Measurements from ENCODE around the gene APBA2.

The APBA2 gene

DNA sequence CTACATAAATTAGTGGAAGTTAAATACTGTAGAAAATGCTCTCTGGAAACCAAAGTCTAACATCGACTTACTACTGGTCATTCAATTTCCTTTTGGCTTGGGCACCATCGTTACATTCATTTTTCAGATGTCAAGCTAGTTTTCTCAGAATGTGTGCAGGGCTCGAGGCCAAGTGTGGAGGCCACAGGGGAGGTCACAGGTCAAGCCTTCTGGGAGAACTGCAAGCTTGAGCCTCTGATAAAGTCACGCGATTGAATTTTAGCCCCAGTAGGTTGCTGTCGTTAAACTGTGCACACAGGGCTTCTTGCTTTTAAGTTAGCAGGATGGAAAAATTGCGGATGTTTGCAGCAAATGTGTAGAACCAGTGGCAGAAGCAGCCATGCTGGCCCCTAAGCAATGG is 182.2 kb downstream of the APBA2 start:
- TF ChIP-seq, protein P1, sequence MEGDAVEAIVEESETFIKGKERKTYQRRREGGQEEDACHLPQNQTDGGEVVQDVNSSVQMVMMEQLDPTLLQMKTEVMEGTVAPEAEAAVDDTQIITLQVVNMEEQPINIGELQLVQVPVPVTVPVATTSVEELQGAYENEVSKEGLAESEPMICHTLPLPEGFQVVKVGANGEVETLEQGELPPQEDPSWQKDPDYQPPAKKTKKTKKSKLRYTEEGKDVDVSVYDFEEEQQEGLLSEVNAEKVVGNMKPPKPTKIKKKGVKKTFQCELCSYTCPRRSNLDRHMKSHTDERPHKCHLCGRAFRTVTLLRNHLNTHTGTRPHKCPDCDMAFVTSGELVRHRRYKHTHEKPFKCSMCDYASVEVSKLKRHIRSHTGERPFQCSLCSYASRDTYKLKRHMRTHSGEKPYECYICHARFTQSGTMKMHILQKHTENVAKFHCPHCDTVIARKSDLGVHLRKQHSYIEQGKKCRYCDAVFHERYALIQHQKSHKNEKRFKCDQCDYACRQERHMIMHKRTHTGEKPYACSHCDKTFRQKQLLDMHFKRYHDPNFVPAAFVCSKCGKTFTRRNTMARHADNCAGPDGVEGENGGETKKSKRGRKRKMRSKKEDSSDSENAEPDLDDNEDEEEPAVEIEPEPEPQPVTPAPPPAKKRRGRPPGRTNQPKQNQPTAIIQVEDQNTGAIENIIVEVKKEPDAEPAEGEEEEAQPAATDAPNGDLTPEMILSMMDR (IDR thresholded peaks at IDR 0.05; ENCODE audit: low read depth, low read length, missing control alignments) = no peak
- no peak overlapping the region for H3K4me3 ChIP-seq (ENCODE audit: low read depth, low read length)
- in situ Hi-C loops (cut with HindIII; ENCODE audit: low sequenced_read_pairs) = no loop called here
- no peak for DNase-seq (ENCODE audit: low read depth)

DNA sequence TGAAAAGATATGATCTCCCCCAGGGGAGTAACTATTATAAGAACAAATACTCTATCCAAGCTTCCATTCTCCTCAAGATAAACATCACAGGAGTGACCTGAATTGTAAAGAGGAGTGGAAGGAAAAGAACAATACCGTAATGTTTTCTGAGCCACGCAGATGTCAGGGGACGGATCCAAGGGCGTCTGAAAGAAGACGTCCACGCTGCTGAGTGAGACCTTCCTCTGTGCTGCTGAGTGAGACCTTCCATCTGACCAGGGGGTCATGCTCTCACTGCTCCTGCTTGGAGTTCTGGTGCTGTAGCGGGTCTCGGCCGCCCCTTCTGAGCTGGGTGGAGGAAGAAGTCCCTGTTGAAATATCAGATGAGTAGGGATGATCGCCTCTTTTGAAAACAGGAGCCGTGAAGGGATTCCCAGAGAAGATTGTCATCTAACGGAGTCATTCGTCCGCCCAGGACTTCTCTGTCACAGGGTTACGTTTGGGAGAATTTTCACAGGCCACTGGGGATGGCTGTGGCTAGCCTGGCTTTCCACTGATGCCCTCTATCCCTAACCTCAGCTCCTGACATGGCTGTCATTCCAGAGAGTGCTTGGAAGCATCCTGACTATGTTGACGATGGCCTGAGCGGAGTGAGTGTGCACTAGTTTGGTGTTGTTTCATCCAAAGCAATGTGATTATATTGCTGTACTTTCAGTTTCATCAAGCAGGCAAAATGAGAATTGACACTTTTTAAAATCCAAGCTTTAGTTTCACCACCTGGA is 184.9 kb downstream of the APBA2 start:
- DNase-seq (ENCODE audit: low read depth) = no peak
- in situ Hi-C loops (cut with HindIII; ENCODE audit: low sequenced_read_pairs) = no loop called here
- no peak overlapping the region for H3K4me3 ChIP-seq (ENCODE audit: low read depth, low read length)
- TF ChIP-seq, protein P1 (IDR thresholded peaks at IDR 0.05; ENCODE audit: low read depth, low read length, missing control alignments) = no peak

DNA sequence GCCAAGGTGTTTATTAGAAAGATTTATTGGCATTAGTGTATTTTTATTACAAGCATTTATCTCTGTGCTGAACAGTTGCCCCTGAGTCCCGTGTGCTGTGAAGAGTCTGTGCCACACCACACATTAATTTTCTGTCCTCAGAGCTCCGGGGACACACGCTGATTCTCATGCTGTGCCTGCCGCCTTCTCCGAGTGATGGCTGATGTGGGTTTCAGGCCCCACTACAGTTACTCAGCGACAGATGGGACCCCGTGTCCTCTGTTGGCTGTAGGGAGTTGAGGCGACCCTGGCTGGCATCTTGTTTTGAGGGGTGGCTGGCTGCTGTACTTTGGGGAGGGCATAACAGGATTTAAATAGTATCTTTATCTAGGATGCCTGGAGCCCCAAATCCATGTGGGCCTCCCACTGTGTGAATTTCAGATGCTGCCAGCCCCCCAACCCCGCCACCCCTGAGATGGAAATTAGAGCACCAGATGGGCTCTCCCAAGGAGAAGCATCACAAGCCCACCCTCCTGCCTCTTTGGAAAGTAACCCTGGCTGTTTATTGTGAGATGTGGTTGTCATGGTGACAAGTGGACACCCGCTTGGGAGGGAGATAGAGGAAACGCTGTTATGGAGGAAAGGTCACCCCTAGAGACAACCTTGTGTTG is 185.6 kb downstream of the APBA2 start:
- DNase-seq (ENCODE audit: low read depth) = no peak
- no peak overlapping the region for H3K4me3 ChIP-seq (ENCODE audit: low read depth, low read length)
- in situ Hi-C loops (cut with HindIII; ENCODE audit: low sequenced_read_pairs) = no loop called here
- TF ChIP-seq, protein P1 (IDR thresholded peaks at IDR 0.05; ENCODE audit: low read depth, low read length, missing control alignments) = no peak

DNA sequence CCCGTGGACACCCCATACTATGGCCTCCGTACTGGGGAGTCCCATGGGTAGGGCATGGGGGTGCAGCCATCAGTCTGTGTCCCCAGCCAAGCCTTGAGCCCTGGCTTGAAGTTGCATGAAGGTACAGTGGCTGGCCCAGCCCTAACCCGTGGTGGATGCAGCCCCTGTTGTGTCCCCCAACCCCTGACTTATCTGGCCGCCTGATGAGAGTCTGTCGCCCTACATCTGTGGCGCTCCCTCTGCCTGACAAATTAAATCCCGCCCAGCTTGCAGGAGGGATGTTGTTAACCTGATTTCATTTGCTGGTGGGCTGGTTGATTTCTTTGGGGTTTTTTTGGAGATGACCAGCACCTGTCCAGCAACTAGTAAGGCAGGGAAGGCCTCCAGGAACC is 186.1 kb downstream of the APBA2 start:
- in situ Hi-C loops (cut with HindIII; ENCODE audit: low sequenced_read_pairs) = no loop called here
- TF ChIP-seq, protein P1 (IDR thresholded peaks at IDR 0.05; ENCODE audit: low read depth, low read length, missing control alignments) = no peak
- H3K4me3 ChIP-seq (ENCODE audit: low read depth, low read length) = no peak overlapping the region
- no peak for DNase-seq (ENCODE audit: low read depth)

DNA sequence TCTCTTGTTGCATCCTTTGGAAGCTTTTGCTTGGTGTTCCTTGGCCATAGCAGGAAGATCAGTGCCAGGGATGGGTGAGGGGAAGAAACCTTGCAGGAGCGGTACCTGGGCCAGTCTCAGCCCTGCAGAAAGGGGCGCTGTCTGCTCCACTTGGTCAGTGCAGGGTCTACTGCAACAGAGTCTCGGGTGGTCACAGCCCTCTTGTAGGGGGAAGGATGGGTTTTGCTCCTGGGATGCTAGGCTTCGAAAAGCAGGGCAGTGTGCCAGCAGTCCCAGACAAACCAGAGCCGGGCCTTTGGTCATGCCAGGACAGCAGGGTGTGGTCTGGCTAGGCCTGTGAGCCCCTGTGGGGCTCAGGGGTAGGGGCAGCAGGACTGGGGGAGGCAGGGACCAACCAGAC is 186.7 kb downstream of the APBA2 start:
- DNase-seq (ENCODE audit: low read depth) = no peak
- no peak overlapping the region for H3K4me3 ChIP-seq (ENCODE audit: low read depth, low read length)
- in situ Hi-C loops (cut with HindIII; ENCODE audit: low sequenced_read_pairs) = no loop called here
- TF ChIP-seq, protein P1 (IDR thresholded peaks at IDR 0.05; ENCODE audit: low read depth, low read length, missing control alignments) = no peak

DNA sequence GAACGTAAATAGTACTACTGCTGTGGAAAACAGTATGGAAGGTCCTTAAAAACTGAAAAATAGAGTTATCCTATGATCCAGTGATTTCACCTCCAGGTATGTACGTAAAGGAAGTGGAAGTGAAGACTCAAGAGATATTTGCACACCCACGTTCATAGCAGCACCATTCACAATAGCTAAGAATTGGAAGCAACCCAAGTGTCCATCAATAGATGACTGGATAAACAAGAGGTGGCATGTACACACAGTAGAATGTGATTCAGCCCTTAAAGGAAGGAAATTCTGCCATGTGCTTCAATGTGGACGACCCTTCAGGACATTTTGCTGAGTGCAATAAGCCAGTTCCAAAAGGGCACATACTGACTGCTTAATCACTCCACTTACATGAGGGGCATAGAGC is 188.3 kb downstream of the APBA2 start:
- in situ Hi-C loops (cut with HindIII; ENCODE audit: low sequenced_read_pairs) = no loop called here
- TF ChIP-seq, protein P1 (IDR thresholded peaks at IDR 0.05; ENCODE audit: low read depth, low read length, missing control alignments) = no peak
- DNase-seq (ENCODE audit: low read depth) = no peak
- H3K4me3 ChIP-seq (ENCODE audit: low read depth, low read length) = no peak overlapping the region
